Neuronal stem cell (in vitro differentiated cells): ENCODE data around the gene FXYD5.

Source experiments
- DNase-seq: peaks from one replicate; pipeline ENCODE4 v3.0.0-alpha.2; 2013; ENCODE audit warnings: low spot score
- H2AFZ ChIP-seq: one replicate; pipeline ENCODE4 v1.6.1; 2013; ENCODE audit warnings: mild to moderate bottlenecking, low read length, inconsistent platforms
- H2AK5ac ChIP-seq: 2 replicates; pipeline ENCODE4 v1.6.1; 2013; ENCODE audit warnings: low read depth, mild to moderate bottlenecking, inconsistent platforms, low read length, moderate library complexity, mixed read lengths
- H2BK120ac ChIP-seq: 2 replicates; pipeline ENCODE4 v1.6.1; 2013; ENCODE audit warnings: low read depth, mild to moderate bottlenecking, inconsistent platforms, low read length, moderate library complexity, mixed read lengths
- H2BK12ac ChIP-seq: one replicate; pipeline ENCODE4 v1.6.1; 2013; ENCODE audit warnings: low read length, inconsistent platforms
- H2BK15ac ChIP-seq: 2 replicates; pipeline ENCODE4 v1.6.1; 2013; ENCODE audit warnings: mild to moderate bottlenecking, low read length, inconsistent platforms, mixed read lengths
- H2BK5ac ChIP-seq: one replicate; pipeline ENCODE4 v1.6.1; 2013; ENCODE audit warnings: inconsistent platforms, mild to moderate bottlenecking, low read length, moderate library complexity
- H3K14ac ChIP-seq: one replicate; pipeline ENCODE4 v1.6.1; 2013; ENCODE audit warnings: low read length, inconsistent platforms
- H3K18ac ChIP-seq: 2 replicates; pipeline ENCODE4 v1.6.1; 2013; ENCODE audit warnings: low read length, inconsistent platforms
- H3K23ac ChIP-seq: 2 replicates; pipeline ENCODE4 v1.6.1; 2013; ENCODE audit warnings: low read depth, mild to moderate bottlenecking, mixed read lengths, low read length, inconsistent platforms; ENCODE audit not compliant: poor library complexity
- H3K27ac ChIP-seq: replicated peaks from 3 replicates; pipeline ENCODE4 v1.5.1; 2013; ENCODE audit warnings: low read length, inconsistent platforms
- H3K27me3 ChIP-seq, 3 experiments: 2 replicates each; pipeline ENCODE4 v1.6.1; 2013; ENCODE audit warnings: low read length in 3 of 3, mild to moderate bottlenecking in 2 of 3, inconsistent platforms in 1 of 3, low read depth in 1 of 3, mixed read lengths in 1 of 3, moderate library complexity in 1 of 3; ENCODE audit not compliant: control insufficient read depth in 3 of 3, insufficient read depth in 3 of 3
- H3K36me3 ChIP-seq, 2 donors: replicated peaks in 1 of 2; 2 replicates each; pipeline ENCODE4 v1.6.1; 2013; ENCODE audit warnings: low read length in 2 of 2; ENCODE audit not compliant: control insufficient read depth in 2 of 2, insufficient read depth in 2 of 2
- H3K4ac ChIP-seq: 2 replicates; pipeline ENCODE4 v1.6.1; 2013; ENCODE audit warnings: inconsistent platforms, mild to moderate bottlenecking, low read length, moderate library complexity
- H3K4me1 ChIP-seq, 2 donors: 1 replicate in 1 of 2; 2 replicates in 1 of 2; pipeline ENCODE4 v1.6.1; 2013; ENCODE audit warnings: low read length in 2 of 2, low read depth in 1 of 2; ENCODE audit not compliant: control insufficient read depth in 2 of 2, insufficient read depth in 1 of 2
- H3K4me2 ChIP-seq: one replicate; pipeline ENCODE4 v1.6.1; 2013; ENCODE audit warnings: mild to moderate bottlenecking, low read length, inconsistent platforms; ENCODE audit not compliant: insufficient read depth, poor library complexity, severe bottlenecking
- H3K4me3 ChIP-seq, 2 donors: 2 replicates each; pipeline ENCODE4 v1.5.1; 2013; ENCODE audit warnings: low read length in 2 of 2, mild to moderate bottlenecking in 2 of 2, inconsistent platforms in 1 of 2, moderate library complexity in 1 of 2
- H3K79me1 ChIP-seq: one replicate; pipeline ENCODE4 v1.6.1; 2013; ENCODE audit warnings: low read depth, mild to moderate bottlenecking, inconsistent platforms, low read length, moderate library complexity
- H3K9ac ChIP-seq: one replicate; pipeline ENCODE4 v1.6.1; 2013; ENCODE audit warnings: mild to moderate bottlenecking, low read depth, low read length, inconsistent platforms; ENCODE audit not compliant: poor library complexity
- H3K9me3 ChIP-seq, 2 donors: replicated peaks in 1 of 2; 2 replicates each; pipeline versions ENCODE3 to v1.6.1; 2013; ENCODE audit warnings: low read length in 2 of 2, mild to moderate bottlenecking in 2 of 2, inconsistent platforms in 1 of 2, low read depth in 1 of 2, mixed read lengths in 1 of 2, moderate library complexity in 1 of 2; ENCODE audit not compliant: control insufficient read depth in 2 of 2, insufficient read depth in 1 of 2
- H4K8ac ChIP-seq: one replicate; pipeline ENCODE4 v1.6.1; 2013; ENCODE audit warnings: low read depth, mild to moderate bottlenecking, inconsistent platforms, low read length, moderate library complexity
- H4K91ac ChIP-seq: one replicate; pipeline ENCODE4 v1.6.1; 2013; ENCODE audit warnings: low read length, low read depth, mild to moderate bottlenecking, inconsistent platforms; ENCODE audit not compliant: poor library complexity
- WGBS, 2 donors: extraction: QIAGEN DNeasy Blood & Tissue Kit; methylation state at CpG; one replicate each; pipeline ENCODE4 v1.1.7; 2013; ENCODE audit warnings: missing lambda C conversion rate in 2 of 2, mixed read lengths in 1 of 2; ENCODE audit not compliant: insufficient read length in 2 of 2, insufficient replicate concordance in 1 of 2; ENCODE audit errors: extremely low coverage in 2 of 2; 5-methylcytosine and 5-hydroxymethylcytosine counted together

Gene FXYD5

GRCh38 chr19:35216016-35216832 lies 61.7 kb downstream of the FXYD5 start:
- no peaks in the 10 kb centered on the region for H3K27me3 ChIP-seq

GRCh38 chr19:35216833-35217648 lies 62.5 kb downstream of the FXYD5 start:
- H3K4me2 ChIP-seq, result no peak overlapping the region
- no peak overlapping the region for H2BK5ac ChIP-seq
- H2AK5ac ChIP-seq, result no peak overlapping the region
- no peak overlapping the region for H2BK15ac ChIP-seq
- no peak overlapping the region for H4K91ac ChIP-seq
- H3K18ac ChIP-seq, result no peak overlapping the region
- DNase-seq, result no peak
- H2BK120ac ChIP-seq, result no peak overlapping the region
- WGBS, 2 donors, result no CpG with 5 or more reads among the region's 3 CpGs
- no peak overlapping the region for H3K27ac ChIP-seq
- no peaks in the 10 kb centered on the region for H3K27me3 ChIP-seq
- H3K9ac ChIP-seq, result no peak overlapping the region
- H3K23ac ChIP-seq, result no peak overlapping the region
- no peak overlapping the region for H2AFZ ChIP-seq
- H3K4me1 ChIP-seq, result no peaks in the 10 kb centered on the region
- H3K14ac ChIP-seq, result no peak overlapping the region
- H2BK12ac ChIP-seq, result no peak overlapping the region
- no peaks in the 10 kb centered on the region for H3K79me1 ChIP-seq
- H3K36me3 ChIP-seq, result no peaks in the 10 kb centered on the region
- H4K8ac ChIP-seq, result no peak overlapping the region
- H3K4ac ChIP-seq, result no peak overlapping the region
- H3K9me3 ChIP-seq, result no peaks in the 10 kb centered on the region
- no peak overlapping the region for H3K4me3 ChIP-seq

More at GRCh38 chr19:35216016-35216832, 61.7 kb downstream of the FXYD5 start:
- H4K91ac ChIP-seq, result no peak overlapping the region
- H2BK15ac ChIP-seq, result no peak overlapping the region
- H2BK12ac ChIP-seq, result no peak overlapping the region
- no peak overlapping the region for H3K27ac ChIP-seq
- H4K8ac ChIP-seq, result no peak overlapping the region
- no peaks in the 10 kb centered on the region for H3K4me1 ChIP-seq
- no peak overlapping the region for H3K23ac ChIP-seq
- H3K79me1 ChIP-seq, result no peaks in the 10 kb centered on the region
- H2AK5ac ChIP-seq, result no peak overlapping the region
- no CpG with 5 or more reads among the region's 8 CpGs for WGBS, 2 donors
- H3K4me3 ChIP-seq, result no peak overlapping the region
- H3K9ac ChIP-seq, result no peak overlapping the region
- no peak overlapping the region for H3K4me2 ChIP-seq
- no peak overlapping the region for H3K14ac ChIP-seq
- H3K4ac ChIP-seq, result no peak overlapping the region
- H3K18ac ChIP-seq, result no peak overlapping the region
- DNase-seq, result no peak
- no peaks in the 10 kb centered on the region for H3K36me3 ChIP-seq
- H2BK5ac ChIP-seq, result no peak overlapping the region
- no peak overlapping the region for H2BK120ac ChIP-seq
- H3K9me3 ChIP-seq, result no peaks in the 10 kb centered on the region
- H2AFZ ChIP-seq, result no peak overlapping the region

- no peak overlapping the region for H3K14ac ChIP-seq
- no peaks in the 10 kb centered on the region for H3K79me1 ChIP-seq
- no peak overlapping the region for H3K27ac ChIP-seq
- no peaks in the 10 kb centered on the region for H3K9me3 ChIP-seq
- no peaks in the 10 kb centered on the region for H3K36me3 ChIP-seq
- no peak overlapping the region for H3K4ac ChIP-seq
- no peak overlapping the region for H3K9ac ChIP-seq
- H2BK15ac ChIP-seq, result no peak overlapping the region
- H3K4me3 ChIP-seq, result no peak overlapping the region
- H3K4me2 ChIP-seq, result no peak overlapping the region
- H2BK12ac ChIP-seq, result no peak overlapping the region
- no peaks in the 10 kb centered on the region for H3K27me3 ChIP-seq
- no peak overlapping the region for H2AFZ ChIP-seq
- H2BK120ac ChIP-seq, result no peak overlapping the region
- no peak overlapping the region for H3K23ac ChIP-seq
- no peak overlapping the region for H4K91ac ChIP-seq
- no peak overlapping the region for H4K8ac ChIP-seq
- no peaks in the 10 kb centered on the region for H3K4me1 ChIP-seq
- H2BK5ac ChIP-seq, result no peak overlapping the region
- H3K18ac ChIP-seq, result no peak overlapping the region
- no peak for DNase-seq
- no peak overlapping the region for H2AK5ac ChIP-seq
Measured at GRCh38 chr19:35217649-35217990, 63.1 kb downstream of the FXYD5 start.

- no CpG with 5 or more reads among the region's 1 CpG for WGBS, 2 donors
Measured at GRCh38 chr19:35219008-35219407, 64.5 kb downstream of the FXYD5 start.

More at GRCh38 chr19:35219008-35219407, 64.5 kb downstream of the FXYD5 start:
- no peaks in the 10 kb centered on the region for H3K36me3 ChIP-seq
- H3K4me1 ChIP-seq, result no peaks in the 10 kb centered on the region
- no peak overlapping the region for H4K91ac ChIP-seq
- no peak for DNase-seq
- H3K4me2 ChIP-seq, result no peak overlapping the region
- no peak overlapping the region for H3K27ac ChIP-seq
- H2BK12ac ChIP-seq, result no peak overlapping the region
- no peaks in the 10 kb centered on the region for H3K27me3 ChIP-seq
- H3K4ac ChIP-seq, result no peak overlapping the region
- no peak overlapping the region for H3K4me3 ChIP-seq
- no peak overlapping the region for H2BK15ac ChIP-seq
- H3K23ac ChIP-seq, result no peak overlapping the region
- H3K9me3 ChIP-seq, result no peaks in the 10 kb centered on the region
- no peak overlapping the region for H3K14ac ChIP-seq
- no peaks in the 10 kb centered on the region for H3K79me1 ChIP-seq
- H3K18ac ChIP-seq, result no peak overlapping the region
- no peak overlapping the region for H4K8ac ChIP-seq
- no peak overlapping the region for H2AFZ ChIP-seq
- H2AK5ac ChIP-seq, result no peak overlapping the region
- no peak overlapping the region for H2BK5ac ChIP-seq
- no peak overlapping the region for H2BK120ac ChIP-seq
- no peak overlapping the region for H3K9ac ChIP-seq
